ENCODE data around the gene PLD6.

PLD6 gene

DNA sequence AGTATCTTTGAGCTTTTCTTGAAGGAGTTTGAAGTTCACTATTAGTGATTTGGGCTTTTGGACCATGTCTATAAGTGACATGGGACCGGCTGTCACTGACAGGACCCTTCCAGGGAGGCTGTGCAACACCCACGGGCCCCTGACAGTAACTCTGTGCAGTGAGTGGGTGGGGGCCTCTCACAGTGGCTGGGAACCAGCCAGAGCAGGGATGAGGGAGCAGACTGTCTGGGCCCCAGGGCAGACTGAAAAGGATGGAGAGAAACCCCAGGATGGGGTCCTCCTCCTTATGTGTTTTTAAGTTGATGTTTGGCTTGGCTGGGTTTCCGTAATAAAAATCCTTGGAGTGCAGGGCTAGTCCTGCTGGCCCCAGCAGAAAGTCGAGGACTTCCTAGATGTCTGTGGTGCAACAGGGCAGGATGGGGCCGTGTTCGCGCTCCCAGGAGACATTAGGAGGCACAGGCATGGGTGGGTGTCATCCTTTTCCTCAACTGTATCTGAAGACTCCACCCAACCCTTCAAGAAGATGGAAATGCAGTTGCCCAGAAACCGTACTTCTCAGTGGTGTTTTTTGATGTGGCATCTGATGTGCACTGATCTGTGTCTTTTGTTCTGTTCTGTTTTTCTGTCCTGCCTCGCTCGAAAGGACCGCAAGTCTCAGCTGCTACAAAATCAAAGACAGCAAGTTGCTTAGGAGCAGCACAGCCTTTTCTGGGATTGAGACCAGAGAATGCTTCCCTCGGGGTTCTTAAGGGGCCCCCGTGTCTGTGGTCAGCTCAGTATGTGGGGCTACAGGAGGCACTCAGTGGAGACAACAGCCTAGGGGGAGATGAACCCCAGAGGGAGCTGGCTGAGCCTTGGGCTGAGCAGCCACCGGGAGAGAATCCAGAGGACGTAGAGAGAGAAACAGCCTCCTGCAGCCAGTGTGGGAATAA, 24.2 kb downstream of the PLD6 start:
- H3K4me3 ChIP-seq (ENCODE audit: low read depth in 1 of 2, low read length in 2 of 2), result no peak overlapping the region
- H3K9me3 ChIP-seq (ENCODE audit: control insufficient read depth in 1 of 2, low read length in 2 of 2), result no peaks in the 10 kb centered on the region
- H3K27ac ChIP-seq (ENCODE audit: low read length), result no peak overlapping the region
- peaks cover 56 to 70% of the 10 kb centered on the region in 2 donors for H3K36me3 ChIP-seq (ENCODE audit: control insufficient read depth in 1 of 2, insufficient read depth in 2 of 2, low read length in 2 of 2)
- H3K4me1 ChIP-seq (ENCODE audit: control insufficient read depth in 1 of 2, insufficient read depth in 2 of 2, low read length in 2 of 2), result peaks cover 0 to 11% of the 10 kb centered on the region in 2 donors
- H3K27me3 ChIP-seq (ENCODE audit: low read depth, low read length), result no peaks in the 10 kb centered on the region

DNA sequence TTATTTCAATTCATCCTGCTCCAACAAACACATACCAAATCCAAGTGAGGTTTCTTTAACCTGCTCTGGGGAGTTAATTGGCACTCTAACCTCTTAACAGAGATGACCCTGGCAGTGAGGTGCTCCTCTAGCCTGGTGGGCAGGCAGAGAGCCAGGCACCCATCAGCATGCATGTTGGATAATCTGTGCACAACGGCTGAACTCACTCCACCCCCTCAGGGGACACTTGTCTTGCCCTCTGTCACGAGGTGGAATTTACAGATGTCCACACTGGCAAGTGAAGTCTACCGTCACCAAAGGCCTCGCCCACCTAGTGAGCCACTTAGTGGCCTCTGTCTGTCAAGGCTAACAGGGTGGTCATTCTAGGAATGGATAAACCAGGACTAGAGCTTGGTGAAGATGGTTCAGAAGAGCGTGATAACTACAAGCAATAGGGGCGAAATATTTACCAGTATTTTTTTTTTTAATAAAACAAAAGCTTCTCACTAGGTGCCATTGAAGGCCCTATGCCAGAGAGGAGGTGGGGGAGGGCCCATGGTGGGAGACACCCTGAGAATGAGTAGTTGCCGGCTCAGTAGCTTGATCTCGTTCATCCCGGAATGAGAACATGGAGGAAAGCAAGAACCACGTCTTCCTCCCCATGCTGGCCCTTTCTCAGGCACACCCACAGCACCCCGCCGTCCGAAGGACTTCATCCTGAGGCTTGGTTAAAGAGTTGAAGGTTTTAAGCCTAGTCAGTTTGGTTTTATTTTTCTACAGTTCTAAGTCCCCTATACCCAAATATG, 25.2 kb downstream of the PLD6 start:
- H3K36me3 ChIP-seq (ENCODE audit: control insufficient read depth in 1 of 2, insufficient read depth in 2 of 2, low read length in 2 of 2), result peaks cover 65 to 80% of the 10 kb centered on the region in 2 donors
- no peaks in the 10 kb centered on the region for H3K27me3 ChIP-seq (ENCODE audit: low read depth, low read length)
- peaks cover 0 to under 1% of the 10 kb centered on the region in 2 donors for H3K4me1 ChIP-seq (ENCODE audit: control insufficient read depth in 1 of 2, insufficient read depth in 2 of 2, low read length in 2 of 2)
- H3K4me3 ChIP-seq (ENCODE audit: low read depth in 1 of 2, low read length in 2 of 2), result no peak overlapping the region
- no peak overlapping the region for H3K27ac ChIP-seq (ENCODE audit: low read length)
- no peaks in the 10 kb centered on the region for H3K9me3 ChIP-seq (ENCODE audit: control insufficient read depth in 1 of 2, low read length in 2 of 2)

GRCh38 chr17:17180141-17180603, 26.0 kb downstream of the PLD6 start:
- Histone ChIP-seq H3K9me3 (ENCODE audit: control insufficient read depth in 1 of 2, low read length in 2 of 2) (no peaks in the 10 kb centered on the region), H3K27me3 (ENCODE audit: low read depth, low read length) (no peaks in the 10 kb centered on the region), H3K4me3 (ENCODE audit: low read depth in 1 of 2, low read length in 2 of 2) (no peak overlapping the region), H3K27ac (ENCODE audit: low read length) (no peak overlapping the region), H3K36me3 (ENCODE audit: control insufficient read depth in 1 of 2, insufficient read depth in 2 of 2, low read length in 2 of 2) (peaks cover 72 to 88% of the 10 kb centered on the region in 2 donors), H3K4me1 (ENCODE audit: control insufficient read depth in 1 of 2, insufficient read depth in 2 of 2, low read length in 2 of 2) (no peaks in the 10 kb centered on the region)

GRCh38 chr17:17179371-17179827, 26.7 kb downstream of the PLD6 start:
- Histone ChIP-seq H3K4me3 (ENCODE audit: low read depth in 1 of 2, low read length in 2 of 2) (no peak overlapping the region), H3K9me3 (ENCODE audit: control insufficient read depth in 1 of 2, low read length in 2 of 2) (no peaks in the 10 kb centered on the region), H3K27ac (ENCODE audit: low read length) (no peak overlapping the region), H3K4me1 (ENCODE audit: control insufficient read depth in 1 of 2, insufficient read depth in 2 of 2, low read length in 2 of 2) (no peaks in the 10 kb centered on the region), H3K36me3 (ENCODE audit: control insufficient read depth in 1 of 2, insufficient read depth in 2 of 2, low read length in 2 of 2) (peaks cover 80 to 91% of the 10 kb centered on the region in 2 donors), H3K27me3 (ENCODE audit: low read depth, low read length) (no peaks in the 10 kb centered on the region)

GRCh38 chr17:17177176-17177575, 29.0 kb downstream of the PLD6 start:
- Histone ChIP-seq H3K27ac (ENCODE audit: low read length) (no peak overlapping the region), H3K4me3 (ENCODE audit: low read depth in 1 of 2, low read length in 2 of 2) (no peak overlapping the region), H3K4me1 (ENCODE audit: control insufficient read depth in 1 of 2, insufficient read depth in 2 of 2, low read length in 2 of 2) (no peaks in the 10 kb centered on the region), H3K9me3 (ENCODE audit: control insufficient read depth in 1 of 2, low read length in 2 of 2) (no peaks in the 10 kb centered on the region), H3K36me3 (ENCODE audit: control insufficient read depth in 1 of 2, insufficient read depth in 2 of 2, low read length in 2 of 2) (peaks cover 78 to 93% of the 10 kb centered on the region in 2 donors), H3K27me3 (ENCODE audit: low read depth, low read length) (no peaks in the 10 kb centered on the region)

GRCh38 chr17:17176341-17176740, 29.8 kb downstream of the PLD6 start:
- no peaks in the 10 kb centered on the region for H3K27me3 ChIP-seq (ENCODE audit: low read depth, low read length)
- no peak overlapping the region for H3K27ac ChIP-seq (ENCODE audit: low read length)
- H3K4me1 ChIP-seq (ENCODE audit: control insufficient read depth in 1 of 2, insufficient read depth in 2 of 2, low read length in 2 of 2), result no peaks in the 10 kb centered on the region
- H3K36me3 ChIP-seq (ENCODE audit: control insufficient read depth in 1 of 2, insufficient read depth in 2 of 2, low read length in 2 of 2), result peaks cover 76 to 93% of the 10 kb centered on the region in 2 donors
- H3K9me3 ChIP-seq (ENCODE audit: control insufficient read depth in 1 of 2, low read length in 2 of 2), result no peaks in the 10 kb centered on the region
- no peak overlapping the region for H3K4me3 ChIP-seq (ENCODE audit: low read depth in 1 of 2, low read length in 2 of 2)

DNA sequence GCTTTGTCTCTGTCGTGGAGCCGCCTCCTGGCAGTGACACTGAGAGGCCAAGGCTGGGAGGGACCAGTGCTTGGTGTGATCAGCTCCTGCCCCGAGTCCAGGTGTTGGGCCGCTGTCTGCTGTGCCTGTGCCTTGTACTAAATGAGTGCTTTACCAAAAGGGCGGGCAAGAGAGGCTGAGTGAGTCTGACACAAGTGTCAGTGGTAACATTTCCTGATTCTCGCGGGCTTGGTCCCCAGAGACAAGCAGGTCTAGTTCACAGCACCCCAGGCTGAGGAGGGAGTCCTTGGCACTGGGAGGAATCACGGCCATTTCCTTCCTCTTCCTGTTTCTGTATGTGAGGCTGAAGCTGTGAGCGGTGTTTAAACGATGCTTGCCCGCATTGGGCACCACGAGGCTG, 30.2 kb downstream of the PLD6 start:
- Histone ChIP-seq H3K4me3 (ENCODE audit: low read depth in 1 of 2, low read length in 2 of 2) (no peak overlapping the region), H3K36me3 (ENCODE audit: control insufficient read depth in 1 of 2, insufficient read depth in 2 of 2, low read length in 2 of 2) (peaks cover 73 to 95% of the 10 kb centered on the region in 2 donors), H3K27me3 (ENCODE audit: low read depth, low read length) (no peaks in the 10 kb centered on the region), H3K27ac (ENCODE audit: low read length) (no peak overlapping the region), H3K9me3 (ENCODE audit: control insufficient read depth in 1 of 2, low read length in 2 of 2) (no peaks in the 10 kb centered on the region), H3K4me1 (ENCODE audit: control insufficient read depth in 1 of 2, insufficient read depth in 2 of 2, low read length in 2 of 2) (no peaks in the 10 kb centered on the region)

DNA sequence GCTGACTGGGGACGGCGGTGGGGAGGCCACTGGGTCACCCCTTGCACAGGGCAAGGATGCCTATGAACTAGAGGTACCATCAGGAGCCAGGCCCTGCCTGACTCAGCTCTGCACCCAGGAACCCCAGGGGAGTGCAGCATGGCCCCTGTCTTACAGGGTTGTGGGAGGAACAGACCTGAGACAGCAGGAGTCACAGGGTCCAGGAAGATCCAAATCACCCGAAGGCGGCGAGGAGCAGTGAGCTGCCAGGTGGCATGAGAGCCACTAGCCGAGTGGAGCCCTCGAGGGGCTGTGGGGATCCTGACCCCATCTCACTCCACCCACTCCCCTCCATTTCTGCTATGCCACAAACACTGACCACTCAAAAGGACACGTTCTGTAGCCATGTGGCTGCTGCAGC, 30.8 kb downstream of the PLD6 start:
- Histone ChIP-seq H3K27me3 (ENCODE audit: low read depth, low read length) (no peaks in the 10 kb centered on the region), H3K27ac (ENCODE audit: low read length) (no peak overlapping the region), H3K4me1 (ENCODE audit: control insufficient read depth in 1 of 2, insufficient read depth in 2 of 2, low read length in 2 of 2) (no peaks in the 10 kb centered on the region), H3K36me3 (ENCODE audit: control insufficient read depth in 1 of 2, insufficient read depth in 2 of 2, low read length in 2 of 2) (peaks cover 68 to 95% of the 10 kb centered on the region in 2 donors), H3K9me3 (ENCODE audit: control insufficient read depth in 1 of 2, low read length in 2 of 2) (no peaks in the 10 kb centered on the region), H3K4me3 (ENCODE audit: low read depth in 1 of 2, low read length in 2 of 2) (no peak overlapping the region)

DNA sequence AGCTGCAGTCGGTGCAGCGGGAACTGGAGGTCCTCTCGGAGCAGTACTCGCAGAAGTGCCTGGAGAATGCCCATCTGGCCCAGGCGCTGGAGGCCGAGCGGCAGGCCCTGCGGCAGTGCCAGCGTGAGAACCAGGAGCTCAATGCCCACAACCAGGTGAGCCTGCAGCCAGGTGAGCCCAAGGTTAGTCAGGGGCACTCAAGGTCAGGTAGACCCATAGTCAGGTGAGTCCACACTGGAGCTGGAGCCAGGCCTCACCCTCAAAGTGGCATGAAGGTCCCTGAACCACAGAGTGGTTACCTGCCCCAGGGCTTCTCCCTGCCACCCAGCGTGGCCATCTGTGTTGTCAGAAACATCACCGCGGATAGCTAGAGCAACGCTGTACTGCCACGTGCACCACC, 32.2 kb downstream of the PLD6 start:
- no peak overlapping the region for H3K27ac ChIP-seq (ENCODE audit: low read length)
- no peaks in the 10 kb centered on the region for H3K27me3 ChIP-seq (ENCODE audit: low read depth, low read length)
- H3K4me3 ChIP-seq (ENCODE audit: low read depth in 1 of 2, low read length in 2 of 2), result no peak overlapping the region
- peaks cover 59 to 95% of the 10 kb centered on the region in 2 donors for H3K36me3 ChIP-seq (ENCODE audit: control insufficient read depth in 1 of 2, insufficient read depth in 2 of 2, low read length in 2 of 2)
- no peaks in the 10 kb centered on the region for H3K9me3 ChIP-seq (ENCODE audit: control insufficient read depth in 1 of 2, low read length in 2 of 2)
- H3K4me1 ChIP-seq (ENCODE audit: control insufficient read depth in 1 of 2, insufficient read depth in 2 of 2, low read length in 2 of 2), result no peaks in the 10 kb centered on the region

DNA sequence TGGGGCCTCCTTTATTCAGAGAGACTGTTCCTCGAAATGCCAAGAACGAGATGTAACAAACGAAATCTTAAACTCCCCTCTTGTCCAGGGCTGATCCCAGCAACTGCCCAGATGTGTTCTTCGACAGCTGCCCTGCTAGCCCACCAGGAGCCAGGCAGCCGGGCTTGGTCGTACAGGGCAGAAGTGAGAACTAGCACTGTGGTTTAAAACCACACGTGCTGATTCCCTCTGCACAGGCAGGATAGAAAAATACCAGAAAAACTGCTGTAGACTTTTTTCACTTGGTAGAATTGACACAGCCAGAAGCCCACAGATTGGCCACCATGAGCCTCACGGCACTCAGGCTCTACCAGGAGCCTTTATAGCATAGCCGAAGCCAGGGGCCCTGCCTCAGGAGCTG, 33.1 kb downstream of the PLD6 start:
- Histone ChIP-seq H3K27me3 (ENCODE audit: low read depth, low read length) (no peaks in the 10 kb centered on the region), H3K4me3 (ENCODE audit: low read depth in 1 of 2, low read length in 2 of 2) (no peak overlapping the region), H3K9me3 (ENCODE audit: control insufficient read depth in 1 of 2, low read length in 2 of 2) (no peaks in the 10 kb centered on the region), H3K4me1 (ENCODE audit: control insufficient read depth in 1 of 2, insufficient read depth in 2 of 2, low read length in 2 of 2) (no peaks in the 10 kb centered on the region), H3K36me3 (ENCODE audit: control insufficient read depth in 1 of 2, insufficient read depth in 2 of 2, low read length in 2 of 2) (peaks cover 55 to 94% of the 10 kb centered on the region in 2 donors), H3K27ac (ENCODE audit: low read length) (no peak overlapping the region)
